ENCODE data around the gene STXBP3. TPM values are rescaled to one million over a fixed set of nuclear protein-coding genes. Genes with fewer than 3 reads are reported as not detected.
A peak's percentile ranks its signal among the peaks of the same experiment; 100 is the strongest.

Gene STXBP3
- total RNA-seq, 1 donor, result 78.7 TPM

DNA sequence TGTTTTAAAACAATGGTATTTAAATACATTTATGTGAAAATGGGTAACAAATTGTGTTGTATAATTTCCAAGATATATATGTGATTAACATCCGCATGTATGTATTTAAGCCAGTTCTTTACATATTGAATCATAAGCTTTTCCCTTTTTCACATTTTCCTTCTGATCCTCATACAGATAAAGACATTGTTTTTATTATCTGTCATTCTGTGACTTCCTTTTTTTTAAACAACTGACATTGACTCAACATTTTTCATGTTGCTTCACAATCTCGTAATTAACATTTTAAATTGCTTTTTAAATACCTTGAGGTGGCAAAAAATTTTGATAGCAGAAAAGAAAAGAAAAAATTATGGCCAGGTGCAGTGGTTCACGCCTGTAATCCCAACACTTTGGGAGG is 1.4 kb downstream of the STXBP3 start:
- peak overlapping the region; percentile 91 for H3K4me3 ChIP-seq (ENCODE audit: low read depth, low read length)
- TF ChIP-seq, protein P1, sequence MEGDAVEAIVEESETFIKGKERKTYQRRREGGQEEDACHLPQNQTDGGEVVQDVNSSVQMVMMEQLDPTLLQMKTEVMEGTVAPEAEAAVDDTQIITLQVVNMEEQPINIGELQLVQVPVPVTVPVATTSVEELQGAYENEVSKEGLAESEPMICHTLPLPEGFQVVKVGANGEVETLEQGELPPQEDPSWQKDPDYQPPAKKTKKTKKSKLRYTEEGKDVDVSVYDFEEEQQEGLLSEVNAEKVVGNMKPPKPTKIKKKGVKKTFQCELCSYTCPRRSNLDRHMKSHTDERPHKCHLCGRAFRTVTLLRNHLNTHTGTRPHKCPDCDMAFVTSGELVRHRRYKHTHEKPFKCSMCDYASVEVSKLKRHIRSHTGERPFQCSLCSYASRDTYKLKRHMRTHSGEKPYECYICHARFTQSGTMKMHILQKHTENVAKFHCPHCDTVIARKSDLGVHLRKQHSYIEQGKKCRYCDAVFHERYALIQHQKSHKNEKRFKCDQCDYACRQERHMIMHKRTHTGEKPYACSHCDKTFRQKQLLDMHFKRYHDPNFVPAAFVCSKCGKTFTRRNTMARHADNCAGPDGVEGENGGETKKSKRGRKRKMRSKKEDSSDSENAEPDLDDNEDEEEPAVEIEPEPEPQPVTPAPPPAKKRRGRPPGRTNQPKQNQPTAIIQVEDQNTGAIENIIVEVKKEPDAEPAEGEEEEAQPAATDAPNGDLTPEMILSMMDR (IDR thresholded peaks at IDR 0.05; ENCODE audit: insufficient read depth, low read length), result no peak
- DNase-seq (ENCODE audit: low read depth), result no peak

DNA sequence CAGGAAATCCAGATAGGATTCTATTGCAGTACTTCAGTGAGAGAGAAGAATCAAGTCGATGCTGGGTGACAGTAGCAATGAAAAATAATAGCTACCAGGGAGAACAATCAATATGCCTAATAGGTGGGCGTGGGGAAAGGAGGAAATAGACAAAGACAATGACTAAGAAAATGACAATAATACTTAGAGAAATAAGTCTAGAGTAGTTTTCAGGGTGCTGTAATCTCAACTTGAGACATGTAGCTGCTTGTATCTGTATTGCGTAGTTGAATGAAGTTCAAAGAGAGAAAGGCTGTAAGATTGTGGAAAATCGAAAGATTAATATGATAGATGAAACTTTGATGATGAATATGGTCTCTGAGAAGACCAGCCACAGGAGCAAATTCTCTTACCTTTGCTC is 2.6 kb downstream of the STXBP3 start:
- DNase-seq (ENCODE audit: low read depth), result no peak
- TF ChIP-seq, protein P1 (IDR thresholded peaks at IDR 0.05; ENCODE audit: insufficient read depth, low read length), result no peak
- no peak overlapping the region for H3K4me3 ChIP-seq (ENCODE audit: low read depth, low read length)

DNA sequence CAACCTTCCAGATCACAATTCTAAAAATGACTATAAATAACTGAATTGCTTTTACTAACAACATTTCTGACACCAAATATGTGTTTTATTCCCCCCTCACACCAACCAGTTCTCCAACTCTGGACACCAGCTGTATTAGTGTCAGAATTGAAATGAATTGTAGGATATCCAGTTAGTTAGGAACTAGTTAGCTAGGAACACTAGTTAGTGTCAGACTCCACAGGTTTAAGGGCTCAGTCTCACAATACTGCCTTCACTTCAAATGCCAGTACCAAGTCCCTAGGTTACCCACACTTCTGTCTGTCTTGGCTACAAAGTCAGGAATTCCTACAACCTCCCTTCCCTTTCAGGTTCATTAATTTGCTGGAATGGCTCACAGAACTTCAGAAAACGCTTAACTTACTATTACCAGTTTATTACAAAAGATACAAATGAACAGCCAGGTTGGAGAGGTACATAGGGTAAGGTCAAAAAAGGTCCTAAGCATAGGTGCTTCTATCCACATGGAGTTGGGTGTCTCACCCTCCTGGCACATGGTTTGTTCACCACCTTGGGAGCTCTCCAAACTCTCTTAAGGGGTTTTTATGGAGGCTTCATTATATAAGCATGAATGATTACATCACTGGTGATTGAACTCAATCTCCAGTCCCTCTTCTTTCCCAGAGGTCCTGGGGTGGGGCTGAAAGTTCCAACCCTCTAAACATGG is 4.2 kb downstream of the STXBP3 start:
- H3K4me3 ChIP-seq (ENCODE audit: low read depth, low read length), result no peak overlapping the region
- TF ChIP-seq, protein P1 (IDR thresholded peaks at IDR 0.05; ENCODE audit: insufficient read depth, low read length), result no peak
- no peak for DNase-seq (ENCODE audit: low read depth)

DNA sequence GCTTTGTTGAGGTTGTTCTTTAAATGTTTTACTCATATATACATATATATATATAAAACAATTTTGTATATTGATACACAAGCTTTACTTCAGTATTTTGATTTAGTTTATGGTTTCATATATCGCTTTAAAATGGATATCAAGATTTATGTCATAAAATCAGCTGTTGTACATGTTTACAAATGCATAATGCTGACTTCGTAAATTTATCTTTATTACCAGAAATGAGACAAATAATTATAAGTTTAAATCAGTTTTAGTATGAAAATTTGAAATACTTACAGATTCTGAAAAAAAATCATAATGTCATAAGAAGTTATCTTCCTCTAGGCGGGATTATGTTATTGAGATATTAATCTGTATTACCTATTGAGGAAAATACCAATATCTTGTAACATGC is 6.9 kb downstream of the STXBP3 start:
- TF ChIP-seq, protein P1 (IDR thresholded peaks at IDR 0.05; ENCODE audit: insufficient read depth, low read length), result no peak
- DNase-seq (ENCODE audit: low read depth), result no peak
- H3K4me3 ChIP-seq (ENCODE audit: low read depth, low read length), result no peak overlapping the region

DNA sequence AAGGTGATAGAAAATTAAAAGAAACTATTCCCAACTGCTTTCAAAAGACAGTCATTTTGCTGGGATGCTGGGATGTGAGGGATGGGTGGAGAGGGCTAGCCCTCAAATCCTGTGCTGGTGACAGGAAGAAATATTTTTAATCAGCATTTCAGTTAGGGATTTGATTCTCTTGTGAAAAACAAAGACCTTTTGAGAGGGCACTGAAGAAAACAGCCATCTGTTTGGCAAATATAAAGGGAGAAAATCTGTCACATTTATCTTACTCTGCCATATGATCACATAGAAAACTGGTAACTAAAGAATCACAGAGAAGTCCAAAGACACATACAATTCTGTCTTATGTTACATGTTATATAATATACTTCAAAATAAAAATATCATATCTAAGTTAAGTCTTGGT is 12.3 kb downstream of the STXBP3 start:
- H3K4me3 ChIP-seq (ENCODE audit: low read depth, low read length), result no peak overlapping the region
- TF ChIP-seq, protein P1 (IDR thresholded peaks at IDR 0.05; ENCODE audit: insufficient read depth, low read length), result no peak
- DNase-seq (ENCODE audit: low read depth), result no peak

DNA sequence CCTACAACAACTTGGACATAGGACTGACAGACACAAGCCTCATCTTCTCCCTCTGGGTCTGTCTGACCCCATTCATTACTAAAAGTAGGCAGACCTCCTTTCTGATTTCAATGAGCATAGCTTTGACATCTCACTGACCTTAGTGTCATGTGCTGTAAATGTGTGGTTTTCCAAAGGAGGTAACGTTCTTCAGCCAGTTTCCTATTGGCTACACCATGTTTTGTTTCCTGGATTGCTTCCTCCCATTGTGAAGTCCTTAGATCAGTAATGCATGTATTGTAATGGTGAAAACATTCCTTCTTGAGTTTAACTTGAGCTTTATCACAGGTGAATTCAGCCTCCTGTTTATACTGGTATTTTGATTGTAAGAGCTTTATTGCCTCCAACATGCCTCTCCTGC is 20.6 kb downstream of the STXBP3 start:
- no peak for DNase-seq (ENCODE audit: low read depth)
- no peak overlapping the region for H3K4me3 ChIP-seq (ENCODE audit: low read depth, low read length)
- TF ChIP-seq, protein P1 (IDR thresholded peaks at IDR 0.05; ENCODE audit: insufficient read depth, low read length), result no peak

DNA sequence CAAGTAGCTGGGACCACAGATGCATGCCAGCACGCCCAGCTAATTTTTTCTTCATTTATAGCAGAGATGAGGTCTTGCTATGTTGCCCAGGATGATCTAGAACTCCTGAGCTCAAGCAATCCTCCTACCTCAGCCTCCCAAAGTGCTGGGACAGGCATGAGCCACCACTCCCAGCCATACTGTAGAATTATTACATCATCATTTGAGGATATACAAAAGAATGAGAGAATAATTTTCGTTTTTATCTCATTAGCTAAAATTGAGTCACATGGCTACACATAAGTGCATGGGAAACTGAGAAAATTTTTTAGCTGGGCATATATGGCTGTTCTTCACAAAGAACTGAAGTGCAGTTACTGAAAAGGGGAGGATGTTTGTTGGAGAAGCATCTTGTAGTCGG is 21.2 kb downstream of the STXBP3 start:
- TF ChIP-seq, protein P1 (IDR thresholded peaks at IDR 0.05; ENCODE audit: insufficient read depth, low read length), result no peak
- no peak for DNase-seq (ENCODE audit: low read depth)

More for the DNA sequence above, 21.2 kb downstream of the STXBP3 start:
- H3K4me3 ChIP-seq (ENCODE audit: low read depth, low read length), result no peak overlapping the region
